ACC112 (cell line): ENCODE results near the gene SLC44A2.

Source experiments
- H2AFZ ChIP-seq: fragments of 200-600 bp; sonication (generic); one replicate; pipeline ENCODE4 v1.6.0; 2017; ENCODE audit warnings: antibody characterized with exemption, low read length; ENCODE audit not compliant: unreplicated experiment
- H3K27ac ChIP-seq: fragments of 200-600 bp; sonication (generic); 2 replicates; pipeline ENCODE4 v1.5.1; 2014; ENCODE audit warnings: low read depth, mild to moderate bottlenecking, antibody characterized with exemption, low read length, moderate library complexity
- H3K27me3 ChIP-seq: fragments of 200-600 bp; sonication (generic); 2 replicates; pipeline ENCODE4 v1.6.1; 2014; ENCODE audit warnings: mild to moderate bottlenecking, antibody characterized with exemption, low read length, moderate library complexity, mixed read lengths; ENCODE audit not compliant: insufficient read depth
- H3K36me3 ChIP-seq: fragments of 200-600 bp; sonication (generic); 2 replicates; pipeline ENCODE4 v1.6.1; 2016; ENCODE audit warnings: mild to moderate bottlenecking, antibody characterized with exemption, low read length, moderate library complexity, mixed read lengths; ENCODE audit not compliant: insufficient read depth
- H3K4me1 ChIP-seq: fragments of 200-600 bp; sonication (generic); one replicate; pipeline ENCODE4 v1.6.1; 2016; ENCODE audit warnings: low read length, mixed read lengths; ENCODE audit not compliant: insufficient read depth, unreplicated experiment, control insufficient read depth
- H3K4me3 ChIP-seq: fragments of 200-600 bp; sonication (generic); 2 replicates; pipeline ENCODE4 v1.5.1; 2014; ENCODE audit warnings: mild to moderate bottlenecking, low read depth, low read length
- H3K79me2 ChIP-seq: fragments of 200-600 bp; sonication (generic); one replicate; pipeline ENCODE4 v1.6.0; 2016; ENCODE audit warnings: low read length; ENCODE audit not compliant: control insufficient read depth, unreplicated experiment, insufficient read depth

Gene SLC44A2

DNA sequence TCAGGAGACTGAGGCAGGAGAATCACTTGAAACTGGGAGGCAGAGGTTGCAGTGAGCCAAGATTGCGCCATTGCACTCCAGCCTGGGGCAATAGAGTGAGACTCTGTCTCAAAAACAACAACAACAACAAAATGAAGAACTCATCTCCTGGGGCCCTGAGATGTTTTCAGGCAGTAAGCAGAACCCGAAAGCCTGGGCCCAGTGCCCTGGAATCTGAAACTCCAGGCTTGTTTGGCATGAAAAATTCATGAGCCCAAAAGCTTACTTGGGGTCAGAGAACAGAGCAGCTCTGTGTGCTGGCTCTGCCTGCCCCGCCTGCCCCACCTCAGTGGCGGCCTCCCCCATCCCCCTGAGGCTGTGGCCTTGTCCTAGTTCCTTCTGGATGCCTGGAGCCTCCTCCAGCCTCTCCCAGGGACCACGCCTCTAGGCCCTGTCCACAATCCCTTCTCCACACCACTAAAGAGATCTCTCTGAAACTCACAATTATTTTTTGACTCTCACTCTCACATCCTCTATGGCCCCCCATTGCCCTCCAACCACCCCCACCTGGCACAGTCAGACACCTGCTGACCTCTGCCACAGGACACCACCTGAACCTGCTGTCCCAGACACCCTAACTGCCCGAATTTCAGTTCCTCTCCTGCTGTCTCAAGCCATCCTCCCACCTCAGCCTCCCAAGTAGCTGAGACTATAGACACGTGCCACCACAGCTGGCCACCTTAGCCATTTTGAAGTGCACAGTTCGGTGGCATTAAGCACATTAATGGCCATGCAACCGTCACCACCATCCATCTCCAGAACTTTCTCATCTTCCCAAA lies 31.3 kb upstream of the SLC44A2 start:
- Histone ChIP-seq H3K27ac (no peak overlapping the region), H3K27me3 (no peaks in the 10 kb centered on the region), H3K4me3 (no peak overlapping the region), H2AFZ (no peak overlapping the region), H3K79me2 (no peaks in the 10 kb centered on the region), H3K4me1 (no peaks in the 10 kb centered on the region), H3K36me3 (no peaks in the 10 kb centered on the region)

- peaks cover 6% of the 10 kb centered on the region for H3K4me1 ChIP-seq
- no peaks in the 10 kb centered on the region for H3K27me3 ChIP-seq
- peaks cover 21% of the 10 kb centered on the region for H3K79me2 ChIP-seq
- H2AFZ ChIP-seq = no peak overlapping the region
- no peak overlapping the region for H3K27ac ChIP-seq
- no peaks in the 10 kb centered on the region for H3K36me3 ChIP-seq
- H3K4me3 ChIP-seq = no peak overlapping the region
These were observed 25.2 kb upstream of the SLC44A2 start for GRCh38 chr19:10600149-10600548.

DNA sequence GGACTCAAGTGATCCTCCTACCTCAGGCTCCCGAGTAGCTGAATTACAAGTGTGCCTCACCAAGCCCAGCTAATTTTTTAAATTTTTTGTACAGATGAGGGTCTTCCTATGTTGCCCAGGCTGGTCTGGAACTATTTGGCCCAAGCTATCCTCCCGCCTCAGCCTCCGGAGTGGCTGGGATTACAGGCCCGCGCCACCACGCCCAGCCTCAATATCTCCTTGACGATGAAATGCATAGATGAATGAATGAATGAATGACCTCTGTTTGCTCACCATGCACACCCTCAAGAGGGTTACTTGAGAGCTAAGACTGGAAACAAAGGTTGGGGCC lies 23.4 kb upstream of the SLC44A2 start:
- Histone ChIP-seq H3K36me3 (no peaks in the 10 kb centered on the region), H3K27me3 (no peaks in the 10 kb centered on the region), H3K4me1 (peaks cover 6% of the 10 kb centered on the region), H3K4me3 (no peak overlapping the region), H3K27ac (no peak overlapping the region), H2AFZ (no peak overlapping the region), H3K79me2 (peaks cover 21% of the 10 kb centered on the region)

DNA sequence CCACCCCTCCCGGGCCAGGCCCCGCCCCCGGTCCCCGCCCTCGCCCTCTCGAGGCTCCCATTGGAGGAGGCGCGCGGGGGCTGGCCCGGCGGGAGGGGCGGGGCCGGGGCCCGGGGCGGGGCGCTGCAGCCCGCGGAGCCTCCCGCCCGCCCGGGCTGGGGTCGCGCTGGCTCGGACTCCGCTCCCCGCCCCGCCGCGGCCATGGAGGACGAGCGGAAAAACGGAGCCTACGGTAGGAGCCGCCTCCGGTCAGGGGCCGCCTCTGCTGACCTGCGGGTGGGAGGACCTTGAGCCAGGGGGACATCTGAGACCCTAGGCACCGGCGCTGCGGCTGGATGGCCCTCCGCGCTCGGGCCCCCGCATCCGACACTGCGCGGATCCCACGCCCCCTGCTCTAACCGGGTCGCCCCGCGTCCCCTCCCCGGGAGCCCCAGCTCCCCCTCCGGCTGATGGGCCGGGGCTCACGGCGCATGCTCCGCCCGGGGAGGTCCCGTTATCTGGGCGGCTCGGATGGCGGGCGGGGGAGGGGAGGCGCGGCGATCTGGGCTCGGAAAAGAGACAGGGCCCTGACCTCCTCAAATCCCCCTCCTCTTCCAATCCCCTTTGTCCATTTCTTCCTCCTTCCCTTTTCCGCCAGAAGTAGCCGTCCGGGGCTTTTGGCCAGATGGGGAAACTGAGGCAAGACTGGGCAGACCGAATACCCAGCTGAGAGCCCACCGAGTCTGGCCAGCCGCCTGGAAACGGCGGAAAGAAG lies 22.8 kb upstream of the SLC44A2 start:
- no peaks in the 10 kb centered on the region for H3K36me3 ChIP-seq
- peaks cover 21% of the 10 kb centered on the region for H3K79me2 ChIP-seq
- peak overlapping the region; percentile 98 for H3K4me3 ChIP-seq
- peaks cover 6% of the 10 kb centered on the region for H3K4me1 ChIP-seq
- H2AFZ ChIP-seq = peak overlapping the region; percentile 91
- H3K27me3 ChIP-seq = no peaks in the 10 kb centered on the region
- peak overlapping the region; percentile 47; the same call in 1 of the 2 replicates for H3K27ac ChIP-seq

- Histone ChIP-seq H3K4me3 (peak overlapping the region; percentile 98), H3K36me3 (no peaks in the 10 kb centered on the region), H3K27ac (peak overlapping the region; percentile 47), H3K27me3 (no peaks in the 10 kb centered on the region), H3K4me1 (peaks cover 6% of the 10 kb centered on the region), H3K79me2 (peaks cover 21% of the 10 kb centered on the region), H2AFZ (peak overlapping the region; percentile 91)
These were observed 22.1 kb upstream of the SLC44A2 start for GRCh38 chr19:10603084-10603872.

GRCh38 chr19:10603873-10604459 lies 21.4 kb upstream of the SLC44A2 start:
- Histone ChIP-seq H3K36me3 (no peaks in the 10 kb centered on the region), H3K4me3 (peak overlapping the region; percentile 98), H3K4me1 (peaks cover 6% of the 10 kb centered on the region), H3K27ac (peak overlapping the region; percentile 47; the same call in 1 of the 2 replicates), H3K27me3 (no peaks in the 10 kb centered on the region), H2AFZ (no peak overlapping the region), H3K79me2 (peaks cover 21% of the 10 kb centered on the region)

GRCh38 chr19:10604460-10604980 lies 20.8 kb upstream of the SLC44A2 start:
- Histone ChIP-seq H3K27ac (no peak overlapping the region), H2AFZ (no peak overlapping the region), H3K79me2 (peaks cover 21% of the 10 kb centered on the region), H3K4me3 (no peak overlapping the region), H3K36me3 (no peaks in the 10 kb centered on the region), H3K27me3 (no peaks in the 10 kb centered on the region), H3K4me1 (peaks cover 6% of the 10 kb centered on the region)

DNA sequence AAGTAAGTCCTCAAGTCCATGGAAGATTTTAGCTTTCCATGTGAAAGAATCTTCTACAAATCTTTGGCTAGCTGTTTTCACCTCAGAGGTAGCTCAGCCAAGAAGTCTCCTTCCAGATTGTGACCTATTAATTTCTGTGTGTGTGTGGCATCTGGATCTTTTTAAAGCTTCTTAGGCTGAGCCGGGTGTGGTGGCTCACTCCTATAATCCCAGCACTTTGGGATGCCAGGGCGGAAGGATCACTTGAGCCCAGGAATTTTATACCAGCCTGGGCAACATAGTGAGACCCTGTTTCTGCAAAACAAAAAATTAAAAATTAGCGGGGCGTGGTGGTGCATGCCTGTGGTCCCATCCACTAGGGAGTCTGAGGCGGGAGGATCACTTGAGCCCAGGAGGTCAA lies 13.4 kb upstream of the SLC44A2 start:
- H3K27ac ChIP-seq = no peak overlapping the region
- H3K4me1 ChIP-seq = peaks cover 7% of the 10 kb centered on the region
- H3K36me3 ChIP-seq = no peaks in the 10 kb centered on the region
- no peak overlapping the region for H3K4me3 ChIP-seq
- no peaks in the 10 kb centered on the region for H3K27me3 ChIP-seq
- H3K79me2 ChIP-seq = peaks cover 9% of the 10 kb centered on the region
- H2AFZ ChIP-seq = no peak overlapping the region

- Histone ChIP-seq H3K4me3 (peak overlapping the region; percentile 12; the same call in 1 of the 2 replicates), H3K27ac (no peak overlapping the region), H3K27me3 (no peaks in the 10 kb centered on the region), H3K4me1 (peaks cover 12% of the 10 kb centered on the region), H3K79me2 (peaks cover 13% of the 10 kb centered on the region), H3K36me3 (no peaks in the 10 kb centered on the region), H2AFZ (no peak overlapping the region)
These were observed 12.7 kb upstream of the SLC44A2 start for GRCh38 chr19:10612499-10613119.
